GM20431 (cell line): Measurements from ENCODE around the gene COPB1.

Experiments
- in situ Hi-C: fragments of 300-500 bp; cut with MseI, MboI; formaldehyde crosslinking; loops from one replicate; pipeline ENCODE4 v1.15.0; 2020; ENCODE audit warnings: low sequenced_read_pairs; ENCODE audit not compliant: unreplicated experiment

COPB1 gene

DNA sequence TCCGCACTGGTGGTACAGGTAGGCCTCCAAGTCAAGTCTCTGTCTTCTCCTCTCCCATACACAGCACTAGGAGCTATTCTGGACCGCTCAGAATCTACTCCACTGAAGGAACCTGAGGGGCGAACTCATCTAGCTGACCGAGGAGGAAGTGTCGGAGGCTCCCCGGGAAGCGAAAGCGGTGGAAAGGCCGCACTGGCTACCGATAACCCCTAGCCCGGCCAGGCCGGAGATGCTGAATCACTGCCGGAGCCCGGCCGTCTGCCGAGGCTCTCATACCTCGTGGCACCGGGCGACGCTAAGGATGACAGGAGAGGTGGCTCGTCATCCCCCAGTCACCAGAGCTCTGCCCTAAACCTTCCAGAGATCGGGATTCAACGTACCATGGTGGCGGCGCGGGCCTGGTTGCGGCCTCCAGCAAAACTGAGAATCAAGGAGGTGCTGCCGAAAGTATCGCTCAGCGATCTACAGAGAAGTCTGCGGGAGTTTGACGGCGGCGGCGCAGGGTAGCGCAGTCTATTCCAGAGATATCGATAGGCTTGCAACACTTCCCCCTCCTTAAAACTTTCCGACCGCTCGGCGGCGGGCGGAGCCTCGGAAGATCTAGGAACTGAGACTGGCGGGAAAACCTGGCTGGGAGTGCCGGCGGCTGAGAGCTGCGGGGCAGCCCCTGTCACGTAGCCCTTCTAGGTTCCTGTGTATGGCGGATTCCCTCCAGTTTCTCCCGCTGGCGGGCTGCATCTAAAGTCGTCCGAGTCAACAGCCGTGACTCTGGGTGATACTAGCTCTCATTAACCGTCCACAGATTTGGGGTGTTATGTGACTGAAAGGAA, 20.5 kb upstream of the COPB1 start, which contains the start of gene PSMA1:
Gene PSMA1, minus strand, starts transcription at position 470 of the 830 bp plus-strand sequence. Its CDS starts 87 bp downstream, at position 383.
- in situ Hi-C loops, result no loop called here

DNA sequence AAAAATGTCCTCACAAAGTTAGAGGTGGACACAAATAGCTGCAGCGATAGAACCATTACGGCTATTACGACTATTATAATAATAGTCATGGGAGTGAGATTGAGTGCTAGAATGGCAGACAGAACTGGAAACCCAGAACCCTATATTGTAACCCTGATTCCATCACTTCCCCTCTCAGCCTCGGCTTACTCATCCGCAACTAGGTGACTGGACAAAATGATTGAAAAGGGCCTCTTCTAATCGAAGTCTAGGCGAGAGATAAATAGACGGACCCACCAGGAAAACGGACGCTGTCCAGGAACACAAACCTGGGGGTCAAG, 19.9 kb upstream of the COPB1 start:
- in situ Hi-C loops, result no loop called here

- in situ Hi-C loops, result no loop called here
These were observed 19.2 kb upstream of the COPB1 start for GRCh38 chr11:14518820-14519219.

DNA sequence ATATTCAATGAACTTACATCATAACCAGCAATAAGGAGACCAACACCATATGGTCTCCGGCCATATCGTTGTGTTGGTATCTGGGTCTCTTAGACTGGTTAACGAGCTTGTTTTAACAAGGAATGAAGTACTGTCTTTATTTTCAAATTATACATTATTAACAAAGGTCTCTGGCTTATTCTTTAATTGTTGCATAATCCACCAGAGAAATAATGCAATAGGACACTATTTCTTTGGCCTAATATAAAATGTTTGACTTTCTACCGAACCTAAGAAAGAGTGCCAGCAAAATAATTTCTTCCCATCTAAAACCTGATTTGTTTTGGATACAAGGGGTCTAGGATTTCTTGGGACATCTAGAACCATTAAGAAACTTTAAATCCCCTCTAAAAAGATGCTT, 14.2 kb upstream of the COPB1 start:
- in situ Hi-C loops, result no loop called here

- in situ Hi-C loops, result no loop called here
These were observed 6.9 kb upstream of the COPB1 start for GRCh38 chr11:14506532-14506931.

DNA sequence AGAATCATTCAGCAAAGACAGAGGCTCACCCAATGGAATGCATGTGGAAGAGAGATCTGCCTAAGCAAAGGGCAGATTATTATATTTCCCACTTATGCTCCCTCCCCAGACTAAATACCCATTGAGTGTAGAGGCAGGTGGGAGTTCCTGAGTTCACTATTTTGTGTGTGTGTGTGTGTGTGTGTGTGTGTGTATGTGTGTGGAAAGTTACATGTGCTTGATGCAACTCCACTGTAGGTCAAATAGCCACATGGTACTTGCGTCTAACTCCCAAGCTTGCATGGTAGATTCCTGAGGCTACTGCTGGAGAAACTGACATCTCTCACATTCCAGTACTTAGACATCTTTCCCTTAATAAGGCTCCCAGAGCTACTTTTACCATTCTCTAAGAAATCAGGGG, 3.4 kb upstream of the COPB1 start:
- in situ Hi-C loops, result no loop called here

DNA sequence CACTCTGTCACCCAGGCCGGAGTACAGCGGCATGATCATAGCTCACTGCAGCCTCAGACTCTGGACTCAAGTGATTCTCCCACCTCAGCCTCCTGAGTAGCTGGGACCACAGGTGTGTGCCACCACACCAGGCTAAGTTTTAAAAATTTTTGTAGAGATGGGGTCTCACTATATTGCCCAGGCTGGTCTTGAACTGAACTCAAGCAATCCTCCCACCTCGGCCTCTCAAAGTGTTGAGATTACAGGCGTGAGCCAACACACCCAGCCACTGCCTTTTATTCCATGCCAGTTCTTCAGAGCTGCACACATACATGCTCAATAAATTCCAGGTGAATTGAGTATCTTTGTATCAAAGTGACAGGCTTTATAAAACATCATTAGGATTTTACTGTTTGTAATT, 2.4 kb upstream of the COPB1 start:
- in situ Hi-C loops, result no loop called here

DNA sequence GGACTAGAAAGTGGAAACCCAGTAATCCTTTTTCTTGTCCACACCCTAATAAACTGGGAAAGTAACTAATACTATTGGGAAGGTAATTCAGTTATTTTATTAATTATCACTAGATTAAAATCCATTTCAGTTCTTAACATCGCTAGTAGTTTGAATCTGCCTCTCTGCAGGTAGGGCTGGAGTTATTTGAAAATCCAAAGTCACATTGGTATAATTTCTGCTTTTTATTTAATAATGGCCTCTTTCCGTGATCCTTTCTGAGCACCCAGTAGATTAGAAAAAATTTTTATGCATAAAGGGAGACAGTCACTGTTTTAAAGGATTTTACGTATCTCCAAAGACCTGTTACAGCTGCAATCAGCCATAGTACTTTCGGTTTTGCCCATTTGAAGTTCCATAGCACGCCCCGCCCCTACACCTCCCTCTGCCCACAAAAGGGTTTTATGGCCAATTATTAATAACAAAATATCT, 605 bp upstream of the COPB1 start:
- in situ Hi-C loops, result no loop called here

DNA sequence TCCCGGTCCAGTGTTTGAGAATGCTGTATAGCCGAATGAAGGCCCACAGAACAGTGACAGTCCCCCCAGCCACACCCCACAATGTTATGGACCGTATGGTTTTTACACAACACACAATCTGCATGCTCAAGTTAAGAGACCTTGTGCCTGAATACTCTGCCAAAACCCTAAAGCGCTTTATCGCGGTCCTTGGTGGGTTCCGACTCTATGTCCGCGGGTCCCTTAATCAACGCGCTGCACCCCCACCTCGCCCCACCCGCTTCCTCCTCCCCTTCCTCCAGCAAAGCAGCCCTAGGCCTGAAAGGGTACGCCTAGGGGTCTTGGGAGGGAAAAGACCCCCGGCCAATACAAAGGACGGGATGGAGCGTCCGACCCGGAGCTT, 442 bp downstream of the COPB1 start:
- in situ Hi-C loops, result no loop called here

DNA sequence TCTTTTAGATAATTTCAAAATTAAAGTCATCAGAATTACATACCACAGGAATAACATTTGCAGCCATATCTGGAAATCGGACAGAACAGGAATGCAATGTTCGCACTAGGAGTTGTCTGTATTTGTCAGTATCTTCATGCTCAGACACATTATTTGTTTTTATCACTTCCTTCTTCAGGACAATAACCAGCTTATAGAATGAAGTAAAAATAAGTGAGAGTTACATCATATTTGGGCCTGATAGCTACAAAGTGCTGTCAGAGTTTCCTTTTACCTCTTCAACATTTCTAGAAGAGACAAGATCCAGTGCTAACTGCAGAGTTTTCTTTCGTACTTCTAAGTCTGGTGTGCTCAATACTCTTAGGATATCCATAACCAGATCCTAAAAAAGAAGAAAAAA, 18.9 kb downstream of the COPB1 start:
- in situ Hi-C loops, result no loop called here

- in situ Hi-C loops, result no loop called here
These were observed 28.5 kb downstream of the COPB1 start for GRCh38 chr11:14471127-14471526.

GRCh38 chr11:14463623-14464022, 36.0 kb downstream of the COPB1 start:
- in situ Hi-C loops, result no loop called here

DNA sequence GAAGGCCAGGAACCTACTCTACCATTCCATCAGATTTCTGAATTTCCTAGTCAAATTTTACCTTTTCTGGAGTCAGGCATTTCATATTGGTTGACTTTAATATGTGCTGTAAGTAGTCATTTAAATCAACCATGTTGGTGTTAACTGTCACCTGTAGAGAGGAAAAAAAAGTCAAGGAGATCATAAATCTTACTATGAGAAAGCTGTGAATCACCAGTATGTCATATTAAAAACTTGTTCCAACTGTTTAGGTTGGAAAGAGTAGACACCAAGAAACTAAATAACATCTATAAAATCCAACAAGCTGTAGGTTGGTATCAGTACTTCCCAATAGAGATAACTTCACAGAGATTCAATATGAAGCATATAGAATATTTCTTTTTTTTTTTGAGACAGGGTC, 39.5 kb downstream of the COPB1 start:
- in situ Hi-C loops, result no loop called here

GRCh38 chr11:14458377-14458776, 41.2 kb downstream of the COPB1 start:
- in situ Hi-C loops, result no loop called here

GRCh38 chr11:14455648-14456430, 43.8 kb downstream of the COPB1 start:
- in situ Hi-C loops, result no loop called here

GRCh38 chr11:14454861-14455632, 44.6 kb downstream of the COPB1 start:
- in situ Hi-C loops, result no loop called here

GRCh38 chr11:14451825-14452224, 47.8 kb downstream of the COPB1 start:
- in situ Hi-C loops, result no loop called here

GRCh38 chr11:14449302-14449714, 50.3 kb downstream of the COPB1 start:
- in situ Hi-C loops, result no loop called here

- in situ Hi-C loops, result no loop called here
These were observed 51.4 kb downstream of the COPB1 start for GRCh38 chr11:14448240-14448639.

DNA sequence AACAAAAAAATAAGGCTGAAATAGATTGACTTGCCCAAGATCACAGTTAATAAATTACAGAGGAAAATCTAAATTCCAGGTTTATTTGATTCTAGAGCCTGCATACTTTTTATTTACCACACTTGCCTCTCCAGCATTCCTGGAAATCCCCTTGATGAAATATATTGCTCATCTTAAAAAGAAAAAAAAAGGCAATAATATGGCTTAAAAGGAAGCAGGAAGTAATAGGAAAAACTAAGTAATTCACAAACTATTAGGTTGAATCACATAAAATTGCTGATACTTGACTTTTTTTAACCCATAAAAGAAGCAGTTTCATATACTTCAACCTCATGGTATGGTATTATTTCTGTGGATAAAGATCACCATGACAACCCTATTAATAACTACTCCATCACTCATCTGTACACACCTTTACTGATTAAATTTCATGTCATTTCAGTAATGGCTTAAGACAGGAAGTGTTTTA, 52.9 kb downstream of the COPB1 start:
- in situ Hi-C loops, result no loop called here
